Measurements from ENCODE around the gene GRIK4. TPM values are rescaled to one million over a fixed set of nuclear protein-coding genes. Genes with fewer than 3 reads are reported as not detected.

Gene GRIK4
- total and polyA plus RNA-seq, 2 of the 4 experiments (the other 2 are of a cell fraction) = 0.18 to 0.38 TPM

DNA sequence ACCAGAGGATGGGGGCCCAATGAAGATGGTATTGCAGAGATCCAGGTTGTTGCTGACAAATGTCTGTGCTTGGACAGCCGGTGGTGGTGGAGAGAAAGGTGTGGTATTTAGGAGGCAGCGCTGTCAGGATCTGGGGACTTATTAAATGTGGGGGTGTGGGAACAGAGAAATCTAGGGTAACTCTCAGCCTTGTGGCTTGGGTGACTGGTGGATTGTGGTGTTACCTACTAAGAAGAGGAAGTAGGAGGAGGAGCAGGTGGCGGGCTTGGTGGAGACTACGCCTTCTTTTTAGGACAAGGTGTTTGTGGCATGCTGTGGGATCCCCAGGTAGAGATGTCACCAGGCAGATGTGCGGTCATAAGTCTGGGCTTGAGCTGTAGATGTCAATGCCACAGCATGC lies 144.0 kb downstream of the GRIK4 start:
- no peaks in the 10 kb centered on the region for H3K9me1 ChIP-seq (ENCODE audit: insufficient read depth, low read length)
- no peak overlapping the region for H4K8ac ChIP-seq (ENCODE audit: low read depth in 2 of 2, low read length in 2 of 2)
- H3K4me1 ChIP-seq (ENCODE audit: control insufficient read depth, insufficient read depth, low read length) = no peaks in the 10 kb centered on the region
- no peak overlapping the region for H3K4ac ChIP-seq (ENCODE audit: low read depth, low read length)
- in situ Hi-C loops (cut with MboI; ENCODE audit: low sequenced_read_pairs) = no loop called here
- H4K5ac ChIP-seq (ENCODE audit: low read depth, low read length) = no peak overlapping the region
- intact Hi-C loops (cut with micrococcal nuclease) = no loop called here
- ChIA-PET CTCF (no interaction called here), POLR2A (ENCODE audit: unreplicated experiment) (no interaction called here)
- no peak overlapping the region for H3K14ac ChIP-seq (replicated peaks; ENCODE audit: low read depth, low read length)
- dilution Hi-C loops (cut with HindIII; ENCODE audit: low sequenced_read_pairs, unreplicated experiment) = no loop called here
- H2BK15ac ChIP-seq (ENCODE audit: low read depth, low read length) = no peak overlapping the region
- no peak overlapping the region for H3K23ac ChIP-seq (ENCODE audit: low read depth, low read length)
- no peak overlapping the region for H3K56ac ChIP-seq (ENCODE audit: extremely low read depth, insufficient read depth, low read length)
- no peak overlapping the region for H2AK5ac ChIP-seq (ENCODE audit: low read depth, low read length)
- no peak overlapping the region for H4K91ac ChIP-seq (ENCODE audit: insufficient read depth, low read depth, low read length)
- no peak for DNase-seq
- no TSS peak for BruUV-seq (replicated peaks)
- H3K27me3 ChIP-seq (ENCODE audit: control insufficient read depth, insufficient read depth, low read length) = peaks cover 5% of the 10 kb centered on the region; the same call in 1 of the 2 replicates
- no peak overlapping the region for H3K9ac ChIP-seq (ENCODE audit: low read depth, low read length)
- H3K18ac ChIP-seq (ENCODE audit: low read depth, low read length) = no peak overlapping the region
- no peak overlapping the region for H2AFZ ChIP-seq (replicated peaks; ENCODE audit: low read length, poor library complexity)
- no peak overlapping the region for H2BK20ac ChIP-seq (ENCODE audit: low read depth, low read length)
- no peak for ATAC-seq (ENCODE audit: low read depth)
- H4K20me1 ChIP-seq (ENCODE audit: insufficient read depth, low read length) = no peaks in the 10 kb centered on the region; the same call in 1 of the 2 replicates
- TF ChIP-seq, protein P1, sequence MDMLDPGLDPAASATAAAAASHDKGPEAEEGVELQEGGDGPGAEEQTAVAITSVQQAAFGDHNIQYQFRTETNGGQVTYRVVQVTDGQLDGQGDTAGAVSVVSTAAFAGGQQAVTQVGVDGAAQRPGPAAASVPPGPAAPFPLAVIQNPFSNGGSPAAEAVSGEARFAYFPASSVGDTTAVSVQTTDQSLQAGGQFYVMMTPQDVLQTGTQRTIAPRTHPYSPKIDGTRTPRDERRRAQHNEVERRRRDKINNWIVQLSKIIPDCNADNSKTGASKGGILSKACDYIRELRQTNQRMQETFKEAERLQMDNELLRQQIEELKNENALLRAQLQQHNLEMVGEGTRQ (IDR thresholded peaks at IDR 0.05; ENCODE audit: low read depth, low read length) = no peak
- TF ChIP-seq MAZ (IDR thresholded peaks at IDR 0.05; ENCODE audit: borderline replicate concordance, low read depth, low read length) = no peak
- TF ChIP-seq CEBPB (IDR thresholded peaks at IDR 0.05; ENCODE audit: low read depth, low read length) = no peak
- no peak for TF ChIP-seq NFE2L2 (IDR thresholded peaks at IDR 0.05; ENCODE audit: low read depth, low read length)
- no peak for TF ChIP-seq MAFK (IDR thresholded peaks at IDR 0.05; ENCODE audit: low read depth, low read length)
- TF ChIP-seq, protein P2, sequence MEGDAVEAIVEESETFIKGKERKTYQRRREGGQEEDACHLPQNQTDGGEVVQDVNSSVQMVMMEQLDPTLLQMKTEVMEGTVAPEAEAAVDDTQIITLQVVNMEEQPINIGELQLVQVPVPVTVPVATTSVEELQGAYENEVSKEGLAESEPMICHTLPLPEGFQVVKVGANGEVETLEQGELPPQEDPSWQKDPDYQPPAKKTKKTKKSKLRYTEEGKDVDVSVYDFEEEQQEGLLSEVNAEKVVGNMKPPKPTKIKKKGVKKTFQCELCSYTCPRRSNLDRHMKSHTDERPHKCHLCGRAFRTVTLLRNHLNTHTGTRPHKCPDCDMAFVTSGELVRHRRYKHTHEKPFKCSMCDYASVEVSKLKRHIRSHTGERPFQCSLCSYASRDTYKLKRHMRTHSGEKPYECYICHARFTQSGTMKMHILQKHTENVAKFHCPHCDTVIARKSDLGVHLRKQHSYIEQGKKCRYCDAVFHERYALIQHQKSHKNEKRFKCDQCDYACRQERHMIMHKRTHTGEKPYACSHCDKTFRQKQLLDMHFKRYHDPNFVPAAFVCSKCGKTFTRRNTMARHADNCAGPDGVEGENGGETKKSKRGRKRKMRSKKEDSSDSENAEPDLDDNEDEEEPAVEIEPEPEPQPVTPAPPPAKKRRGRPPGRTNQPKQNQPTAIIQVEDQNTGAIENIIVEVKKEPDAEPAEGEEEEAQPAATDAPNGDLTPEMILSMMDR (conservative IDR thresholded peaks at IDR 0.05; ENCODE audit: low read depth, low read length) = no peak
- no peak overlapping the region for H2AK9ac ChIP-seq (replicated peaks; ENCODE audit: low read depth, low read length, poor library complexity)
- H3K4me3 ChIP-seq (ENCODE audit: insufficient read depth, low read depth, low read length) = no peak overlapping the region
- 82% methylated on average over 4 of the region's 5 CpGs; no CpG with 5 or more reads in 1 of the 2 experiments for WGBS, 2 experiments (ENCODE audit: extremely low coverage in 2 of 2, insufficient read length in 1 of 2)
- no peak overlapping the region for H2BK120ac ChIP-seq (ENCODE audit: low read depth, low read length)
- no peak overlapping the region for H3K4me2 ChIP-seq (ENCODE audit: low read depth, low read length)
- H2BK5ac ChIP-seq (ENCODE audit: low read depth, low read length, poor library complexity, severe bottlenecking) = no peak overlapping the region
- H3K9me3 ChIP-seq (ENCODE audit: control insufficient read depth, insufficient read depth, low read length) = no peaks in the 10 kb centered on the region
- H3K36me3 ChIP-seq (ENCODE audit: control insufficient read depth, insufficient read depth, low read length) = no peaks in the 10 kb centered on the region
- H3K79me1 ChIP-seq (ENCODE audit: low read depth in 1 of 2, low read length in 2 of 2) = no peaks in the 10 kb centered on the region
- H3K27ac ChIP-seq (ENCODE audit: insufficient read depth, low read length) = no peak overlapping the region
